GM19193 (cell line): Measurements from ENCODE around the gene NUB1.

Experiments used
- POLR2A ChIP-seq: IDR thresholded peaks from 4 replicates; pipeline ENCODE4 v1.6.1; 2011; ENCODE audit not compliant: insufficient read depth, insufficient read length; ENCODE audit errors: extremely low read depth

Gene NUB1

DNA sequence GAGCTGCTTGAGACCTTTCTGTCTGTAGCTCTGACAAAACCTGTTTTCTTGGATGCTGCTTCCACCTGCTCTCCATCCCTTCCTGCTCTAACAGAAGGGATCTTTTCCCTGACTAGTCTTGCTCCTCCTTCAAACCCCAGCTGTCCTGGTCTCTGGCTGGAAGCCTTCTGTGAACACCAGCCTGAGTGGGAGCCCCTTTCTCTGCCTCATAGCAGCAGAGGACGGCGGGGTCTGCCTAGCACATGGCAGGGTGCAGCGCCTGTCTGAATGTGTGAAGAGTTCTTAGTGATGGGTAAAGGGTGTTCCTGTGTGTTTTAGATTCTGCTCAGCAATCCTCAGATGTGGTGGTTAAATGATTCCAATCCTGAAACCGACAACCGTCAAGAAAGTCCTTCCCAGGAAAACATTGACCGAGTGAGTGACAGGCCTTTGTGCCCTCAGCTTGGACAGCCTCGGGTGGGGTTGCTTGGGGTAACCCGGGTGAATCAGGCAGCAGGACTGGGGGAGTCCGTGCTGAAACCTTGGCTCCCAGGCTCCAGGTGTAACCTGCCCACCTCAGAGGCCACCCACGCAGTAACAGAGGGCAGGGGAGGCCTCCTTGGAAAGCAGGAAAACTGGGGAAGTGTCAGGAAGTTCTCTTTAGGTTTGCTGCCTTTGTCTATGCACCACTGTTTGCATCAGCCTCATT lies 34.1 kb downstream of the NUB1 start:
- no peak for TF ChIP-seq POLR2A

DNA sequence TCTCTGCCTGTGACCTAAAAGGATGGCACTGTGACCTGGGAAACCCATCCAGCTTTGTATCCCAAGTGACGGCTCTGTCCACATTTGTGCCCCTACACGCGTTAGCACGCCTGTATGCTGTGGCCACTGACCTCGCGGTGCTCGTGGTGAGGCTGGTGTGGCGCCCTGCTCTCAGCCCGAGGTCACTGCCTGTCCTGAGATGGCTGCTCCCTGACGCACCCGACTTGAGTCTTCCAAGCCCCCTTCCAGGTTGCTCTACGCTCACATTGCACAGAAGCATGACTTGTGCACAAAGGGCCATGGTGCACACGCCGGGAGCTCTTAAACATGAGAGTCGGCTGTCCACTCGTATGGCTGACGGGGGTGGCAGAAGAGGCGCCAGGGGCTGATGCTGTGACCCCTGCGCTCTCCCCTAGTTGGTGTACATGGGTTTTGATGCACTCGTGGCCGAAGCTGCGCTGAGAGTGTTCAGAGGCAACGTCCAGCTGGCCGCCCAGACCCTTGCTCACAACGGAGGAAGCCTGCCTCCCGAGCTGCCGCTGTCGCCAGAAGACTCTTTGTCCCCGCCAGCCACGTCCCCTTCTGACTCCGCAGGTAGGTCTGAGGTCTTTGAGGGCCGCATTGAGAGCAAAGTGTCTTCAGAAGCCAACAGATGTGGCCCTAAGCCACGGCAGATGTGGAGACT lies 34.7 kb downstream of the NUB1 start:
- no peak for TF ChIP-seq POLR2A

- no peak for TF ChIP-seq POLR2A
These were observed 35.8 kb downstream of the NUB1 start for GRCh38 chr7:151377406-151377805.

DNA sequence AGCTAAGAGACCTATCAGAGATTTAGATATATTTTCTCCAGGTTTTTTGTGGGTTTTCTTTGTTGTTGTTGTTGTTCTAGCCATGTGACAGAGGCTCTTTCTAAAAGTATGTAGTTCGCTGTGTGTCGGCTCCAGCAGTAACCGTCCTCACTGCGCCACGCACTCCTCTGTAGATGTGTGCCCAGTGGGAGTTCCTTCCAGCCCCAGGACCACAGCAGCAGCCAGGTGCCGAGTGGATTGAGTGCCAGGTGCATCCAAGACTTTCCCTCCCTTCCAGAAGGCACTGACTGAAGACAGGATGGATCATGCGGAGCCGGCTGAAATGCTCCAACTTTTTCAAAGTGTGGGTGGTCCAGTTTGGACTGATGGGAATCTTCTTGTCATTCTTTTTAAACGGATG lies 36.4 kb downstream of the NUB1 start:
- no peak for TF ChIP-seq POLR2A

GRCh38 chr7:151378496-151379192 lies 37.0 kb downstream of the NUB1 start:
- no peak for TF ChIP-seq POLR2A

GRCh38 chr7:151379193-151379520 lies 37.5 kb downstream of the NUB1 start:
- no peak for TF ChIP-seq POLR2A

- TF ChIP-seq POLR2A = no peak
These were observed 38.1 kb downstream of the NUB1 start for GRCh38 chr7:151379534-151380198.

- no peak for TF ChIP-seq POLR2A
These were observed 38.8 kb downstream of the NUB1 start for GRCh38 chr7:151380199-151381097.

- no peak for TF ChIP-seq POLR2A
These were observed 39.4 kb downstream of the NUB1 start for GRCh38 chr7:151381098-151381347.

GRCh38 chr7:151381348-151382078 lies 39.9 kb downstream of the NUB1 start:
- no peak for TF ChIP-seq POLR2A

DNA sequence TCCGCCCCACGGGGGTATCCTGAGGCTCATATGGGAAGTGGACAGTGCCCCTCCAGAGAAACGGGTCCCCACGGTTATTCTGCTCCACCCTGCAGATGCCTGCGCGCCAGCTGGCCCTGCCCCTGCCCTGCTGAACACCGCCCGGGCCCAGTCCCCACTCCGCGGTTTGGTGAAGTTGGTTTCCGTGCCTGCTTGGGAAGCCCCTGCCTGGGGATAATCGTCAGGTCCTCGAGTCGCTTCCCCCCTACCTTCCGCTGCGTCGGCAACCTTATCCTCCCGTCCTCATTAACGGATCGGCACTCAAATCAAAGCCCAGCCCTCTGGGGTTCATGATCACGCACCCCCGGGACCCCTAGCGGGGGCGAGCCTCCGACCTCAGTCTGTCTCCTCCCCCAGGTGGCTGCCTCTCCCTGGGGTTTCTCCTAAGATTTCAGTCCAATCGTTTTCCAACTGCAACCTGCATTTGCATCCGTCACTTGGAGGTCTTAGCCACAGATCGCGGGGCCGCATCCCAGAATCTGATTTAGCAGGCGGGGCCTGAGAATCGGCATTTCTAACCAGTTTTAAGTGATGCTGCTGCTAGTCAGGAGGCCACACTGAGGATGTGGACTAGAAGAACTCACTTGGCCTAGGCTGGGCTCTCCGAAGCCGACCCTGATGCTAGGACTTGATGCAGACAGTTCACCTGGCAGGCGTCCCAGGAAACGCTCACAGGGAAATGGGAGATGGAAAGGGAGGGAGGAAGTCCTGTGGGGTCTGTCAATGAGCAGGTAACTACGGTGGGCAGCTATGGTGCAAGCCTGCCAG lies 40.7 kb downstream of the NUB1 start:
- TF ChIP-seq POLR2A = no peak

DNA sequence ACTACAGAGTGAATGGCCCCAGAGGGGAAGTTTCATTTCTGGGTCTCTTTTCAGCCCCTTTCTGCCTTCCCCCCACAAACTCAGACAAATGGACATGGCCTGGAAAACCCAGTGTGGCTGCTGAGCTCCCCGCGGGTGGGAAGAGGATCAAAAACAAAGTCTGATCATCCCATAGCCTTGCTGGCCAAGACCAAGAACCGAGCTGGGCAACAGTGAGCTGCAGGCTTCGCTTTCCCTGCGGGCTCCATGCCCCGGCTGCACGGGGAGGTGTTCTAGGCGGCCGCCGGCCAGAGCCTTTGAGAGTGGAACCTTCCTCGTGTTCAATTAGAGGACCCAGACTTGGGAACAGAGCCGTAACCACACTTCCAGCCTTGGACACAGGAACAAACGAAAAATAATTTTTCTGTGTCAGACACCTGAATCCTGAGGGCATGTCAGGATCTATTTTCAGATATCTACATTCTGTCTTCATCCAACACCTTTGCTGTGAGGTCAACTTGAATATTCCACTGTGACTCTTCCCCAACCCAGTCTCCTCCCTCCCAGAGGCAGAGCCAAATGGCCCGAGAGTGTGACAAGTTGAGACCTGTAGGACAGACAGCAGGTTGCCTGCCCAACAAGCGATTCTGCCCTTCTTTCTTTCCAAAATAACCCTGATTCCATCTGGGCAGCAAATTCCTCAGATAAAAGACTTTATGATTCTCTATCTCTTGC lies 42.2 kb downstream of the NUB1 start:
- TF ChIP-seq POLR2A = no peak

DNA sequence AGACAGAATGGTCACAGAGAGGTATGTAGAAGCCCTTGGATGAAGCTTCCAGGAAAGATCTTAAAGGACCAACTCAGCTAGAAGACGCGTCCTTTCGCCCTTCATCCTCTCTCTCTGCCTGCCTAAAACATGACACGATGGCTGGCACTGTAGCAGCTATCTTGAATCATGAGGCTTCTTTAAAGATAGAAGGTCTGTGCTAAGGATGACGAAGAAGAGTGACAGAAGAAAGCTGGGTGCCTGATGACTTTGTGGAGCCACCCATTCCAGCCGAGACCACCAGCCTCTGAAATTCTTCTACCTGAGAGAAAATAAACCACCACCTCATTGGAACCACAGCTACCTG lies 42.7 kb downstream of the NUB1 start:
- TF ChIP-seq POLR2A = no peak
